Activated naive CD4-positive, alpha-beta T cell treated with anti-CD3 and anti-CD28 coated beads for 36 hours (primary cell): ENCODE measurements around the gene INTS13. TPM values are rescaled to one million over a fixed set of nuclear protein-coding genes. Genes with fewer than 3 reads are reported as not detected.
"Not testable (repeated sequence)": the region's sequence is repeated elsewhere in the genome, so short reads cannot be mapped to it uniquely, and the experiment has no call there.

Experiments
- CTCF ChIA-PET: fragments of 350-600 bp; sonication (Branson Sonifier 250); formaldehyde crosslinking; loops from one replicate; lab custom pipeline; 2021; ENCODE audit warnings: antibody characterized with exemption; lab: Charles Lee
- DNase-seq: peaks from one replicate; pipeline ENCODE4 v3.0.0-alpha.2; 2020
- H3K27ac Mint-ChIP-seq: one replicate; pipeline ENCODE4 v1.8.0; 2021; ENCODE audit warnings: mild to moderate bottlenecking, mixed read lengths
- H3K27me3 Mint-ChIP-seq: one replicate; pipeline ENCODE4 v1.8.0; 2021; ENCODE audit warnings: low read depth, mixed read lengths
- H3K36me3 Mint-ChIP-seq: one replicate; pipeline ENCODE4 v1.8.0; 2021; ENCODE audit warnings: low read depth, mixed read lengths
- H3K4me1 Mint-ChIP-seq: one replicate; pipeline ENCODE4 v1.8.0; 2021; ENCODE audit warnings: low read depth, mixed read lengths
- H3K4me3 Mint-ChIP-seq: one replicate; pipeline ENCODE4 v1.8.0; 2021; ENCODE audit warnings: mild to moderate bottlenecking, moderate library complexity, mixed read lengths
- H3K9me3 Mint-ChIP-seq: one replicate; pipeline ENCODE4 v1.8.0; 2021; ENCODE audit warnings: mixed read lengths
- intact Hi-C: fragments of 100-400 bp; cut with micrococcal nuclease; formaldehyde crosslinking; loops from one replicate; pipeline ENCODE4 v1.15.1; 2023
- total RNA-seq, 2 experiments: library from RNA; stranded (reverse); gene quantifications; one replicate each; pipeline ENCODE4 v1.2.3, GENCODE V29; 2021

INTS13 gene
- total RNA-seq: 10 to 100 TPM; 39.6 to 42.0 TPM

- Mint-ChIP-seq H3K4me3 (peak within 1 kb of the TSS; percentile 93), H3K27ac (peak within 1 kb of the TSS; percentile 98), H3K4me1 (peaks cover 52% of the 10 kb centered on the region), H3K27me3 (no peaks in the 10 kb centered on the region), H3K9me3 (no peaks in the 10 kb centered on the region), H3K36me3 (peaks cover 13% of the 10 kb centered on the region)
- CTCF ChIA-PET: no interaction called here
- DNase-seq: peak; percentile 99
- intact Hi-C loops: loop anchor here (1.0 to 5.0 kb wide), 13 partner anchors 15 to 884 kb away; partner anchors contain the start of genes ITPR2, MED21, MRPS35 and TM7SF3
Measured at GRCh38 chr12:26937863-26938700, at the start of gene INTS13, which contains the start of gene FGFR1OP2. INTS13 (minus strand) TSS chr12:26937981; CDS start chr12:26936803, 1,178 bp downstream. FGFR1OP2 (plus strand) TSS chr12:26938470; CDS start chr12:26954159, 15,689 bp downstream.

- intact Hi-C loops: no loop called here
Measured at GRCh38 chr12:26982866-26983265, 45.1 kb upstream of the INTS13 start.

GRCh38 chr12:26979733-26980132 is 42.0 kb upstream of the INTS13 start:
- Mint-ChIP-seq H3K36me3 (peaks cover 21% of the 10 kb centered on the region), H3K4me1 (no peaks in the 10 kb centered on the region), H3K4me3 (no peak overlapping the region), H3K27me3 (no peaks in the 10 kb centered on the region), H3K27ac (no peak overlapping the region), H3K9me3 (no peaks in the 10 kb centered on the region)
- intact Hi-C loops: no loop called here
- DNase-seq: no peak
- CTCF ChIA-PET: no interaction called here

More at GRCh38 chr12:26982866-26983265, 45.1 kb upstream of the INTS13 start:
- no peak for DNase-seq
- no peaks in the 10 kb centered on the region for H3K27me3 Mint-ChIP-seq
- no peak overlapping the region for H3K27ac Mint-ChIP-seq
- CTCF ChIA-PET: interaction anchor here (0.6 kb wide), 1 partner anchor 33 kb away, joined by 9 read pairs; no protein-coding TSS in a partner anchor
- H3K9me3 Mint-ChIP-seq: no peaks in the 10 kb centered on the region
- H3K4me1 Mint-ChIP-seq: no peaks in the 10 kb centered on the region
- peaks cover 36% of the 10 kb centered on the region for H3K36me3 Mint-ChIP-seq
- H3K4me3 Mint-ChIP-seq: no peak overlapping the region

- no peaks in the 10 kb centered on the region for H3K9me3 Mint-ChIP-seq
- no peak overlapping the region for H3K4me3 Mint-ChIP-seq
- H3K36me3 Mint-ChIP-seq: peaks cover 24% of the 10 kb centered on the region
- H3K27ac Mint-ChIP-seq: no peak overlapping the region
- no peak for DNase-seq
- no peaks in the 10 kb centered on the region for H3K4me1 Mint-ChIP-seq
- intact Hi-C loops: no loop called here
- H3K27me3 Mint-ChIP-seq: no peaks in the 10 kb centered on the region
- CTCF ChIA-PET: interaction anchor here (0.6 to 1.2 kb wide), 3 partner anchors 36 to 882 kb away, joined by 3 to 5 read pairs (median 3); partner anchors contain the start of gene TM7SF3
Measured at GRCh38 chr12:26978801-26979200, 41.0 kb upstream of the INTS13 start.

- Mint-ChIP-seq H3K4me1 (peaks cover 4% of the 10 kb centered on the region), H3K36me3 (peaks cover 16% of the 10 kb centered on the region), H3K27ac (no peak overlapping the region), H3K4me3 (no peak overlapping the region), H3K9me3 (no peaks in the 10 kb centered on the region), H3K27me3 (no peaks in the 10 kb centered on the region)
- CTCF ChIA-PET: interaction anchor here (1.6 kb wide), 1 partner anchor 20 kb away, joined by 4 read pairs; no protein-coding TSS in a partner anchor
- intact Hi-C loops: no loop called here
- DNase-seq: no peak
Measured at GRCh38 chr12:26976687-26977086, 38.9 kb upstream of the INTS13 start.

GRCh38 chr12:26971963-26972362 is 34.2 kb upstream of the INTS13 start:
- intact Hi-C loops: loop anchor here (1.0 kb wide), 7 partner anchors 34 to 359 kb away; partner anchors contain the start of genes FGFR1OP2, ITPR2, STK38L and TM7SF3
- Mint-ChIP-seq H3K36me3 (peaks cover 25% of the 10 kb centered on the region), H3K4me1 (peaks cover 9% of the 10 kb centered on the region), H3K4me3 (no peak overlapping the region), H3K27ac (no peak overlapping the region), H3K9me3 (no peaks in the 10 kb centered on the region), H3K27me3 (no peaks in the 10 kb centered on the region)
- CTCF ChIA-PET: interaction anchor here (0.7 to 1.6 kb wide), 4 partner anchors 10 to 334 kb away, joined by 3 to 11 read pairs (median 5); partner anchors contain the start of gene TM7SF3
- DNase-seq: peak; percentile 92

- Mint-ChIP-seq H3K27me3 (no peaks in the 10 kb centered on the region), H3K36me3 (peaks cover 27% of the 10 kb centered on the region), H3K27ac (no peak overlapping the region), H3K9me3 (no peaks in the 10 kb centered on the region), H3K4me1 (peaks cover 9% of the 10 kb centered on the region), H3K4me3 (no peak overlapping the region)
- no peak for DNase-seq
- CTCF ChIA-PET: interaction anchor here (1.5 kb wide), 1 partner anchor 46 kb away, joined by 3 read pairs; no protein-coding TSS in a partner anchor
- intact Hi-C loops: no loop called here
Measured at GRCh38 chr12:26970136-26970535, 32.4 kb upstream of the INTS13 start.

GRCh38 chr12:26966842-26967241 is 29.1 kb upstream of the INTS13 start:
- no peak overlapping the region for H3K27ac Mint-ChIP-seq
- H3K27me3 Mint-ChIP-seq: no peaks in the 10 kb centered on the region
- intact Hi-C loops: no loop called here
- H3K4me1 Mint-ChIP-seq: peaks cover 6% of the 10 kb centered on the region
- no peaks in the 10 kb centered on the region for H3K9me3 Mint-ChIP-seq
- CTCF ChIA-PET: no interaction called here
- no peak for DNase-seq
- peaks cover 25% of the 10 kb centered on the region for H3K36me3 Mint-ChIP-seq
- no peak overlapping the region for H3K4me3 Mint-ChIP-seq

- DNase-seq: no peak
- H3K36me3 Mint-ChIP-seq: peaks cover 18% of the 10 kb centered on the region
- intact Hi-C loops: no loop called here
- no peak overlapping the region for H3K4me3 Mint-ChIP-seq
- no peaks in the 10 kb centered on the region for H3K9me3 Mint-ChIP-seq
- H3K27ac Mint-ChIP-seq: no peak overlapping the region
- H3K4me1 Mint-ChIP-seq: no peaks in the 10 kb centered on the region
- CTCF ChIA-PET: no interaction called here
- H3K27me3 Mint-ChIP-seq: no peaks in the 10 kb centered on the region
Measured at GRCh38 chr12:26963413-26963812, 25.6 kb upstream of the INTS13 start.

- peaks cover 19% of the 10 kb centered on the region for H3K36me3 Mint-ChIP-seq
- CTCF ChIA-PET: no interaction called here
Measured at GRCh38 chr12:26961803-26962202, 24.0 kb upstream of the INTS13 start.

GRCh38 chr12:26961391-26961790 is 23.6 kb upstream of the INTS13 start:
- H3K27me3 Mint-ChIP-seq, H3K27ac Mint-ChIP-seq, H3K9me3 Mint-ChIP-seq, H3K4me1 Mint-ChIP-seq, DNase-seq, H3K4me3 Mint-ChIP-seq, intact Hi-C loops, CTCF ChIA-PET: not testable (repeated sequence)
- H3K36me3 Mint-ChIP-seq: peaks cover 22% of the 10 kb centered on the region

More at GRCh38 chr12:26961803-26962202, 24.0 kb upstream of the INTS13 start:
- Mint-ChIP-seq H3K4me1 (no peaks in the 10 kb centered on the region), H3K9me3 (no peaks in the 10 kb centered on the region), H3K4me3 (no peak overlapping the region), H3K27ac (no peak overlapping the region), H3K27me3 (no peaks in the 10 kb centered on the region)
- DNase-seq: no peak
- intact Hi-C loops: no loop called here

- Mint-ChIP-seq H3K4me1 (peaks cover 38% of the 10 kb centered on the region), H3K27ac (no peak overlapping the region), H3K36me3 (peaks cover 22% of the 10 kb centered on the region), H3K4me3 (no peak overlapping the region), H3K9me3 (no peaks in the 10 kb centered on the region), H3K27me3 (no peaks in the 10 kb centered on the region)
- CTCF ChIA-PET: no interaction called here
- DNase-seq: no peak
- intact Hi-C loops: no loop called here
Measured at GRCh38 chr12:26954027-26954426, 16.2 kb upstream of the INTS13 start.
